ENCODE measurements around the gene NQO1.
"Not testable (repeated sequence)": the region's sequence is repeated elsewhere in the genome, so short reads cannot be mapped to it uniquely, and the experiment has no call there.

NQO1 gene

DNA sequence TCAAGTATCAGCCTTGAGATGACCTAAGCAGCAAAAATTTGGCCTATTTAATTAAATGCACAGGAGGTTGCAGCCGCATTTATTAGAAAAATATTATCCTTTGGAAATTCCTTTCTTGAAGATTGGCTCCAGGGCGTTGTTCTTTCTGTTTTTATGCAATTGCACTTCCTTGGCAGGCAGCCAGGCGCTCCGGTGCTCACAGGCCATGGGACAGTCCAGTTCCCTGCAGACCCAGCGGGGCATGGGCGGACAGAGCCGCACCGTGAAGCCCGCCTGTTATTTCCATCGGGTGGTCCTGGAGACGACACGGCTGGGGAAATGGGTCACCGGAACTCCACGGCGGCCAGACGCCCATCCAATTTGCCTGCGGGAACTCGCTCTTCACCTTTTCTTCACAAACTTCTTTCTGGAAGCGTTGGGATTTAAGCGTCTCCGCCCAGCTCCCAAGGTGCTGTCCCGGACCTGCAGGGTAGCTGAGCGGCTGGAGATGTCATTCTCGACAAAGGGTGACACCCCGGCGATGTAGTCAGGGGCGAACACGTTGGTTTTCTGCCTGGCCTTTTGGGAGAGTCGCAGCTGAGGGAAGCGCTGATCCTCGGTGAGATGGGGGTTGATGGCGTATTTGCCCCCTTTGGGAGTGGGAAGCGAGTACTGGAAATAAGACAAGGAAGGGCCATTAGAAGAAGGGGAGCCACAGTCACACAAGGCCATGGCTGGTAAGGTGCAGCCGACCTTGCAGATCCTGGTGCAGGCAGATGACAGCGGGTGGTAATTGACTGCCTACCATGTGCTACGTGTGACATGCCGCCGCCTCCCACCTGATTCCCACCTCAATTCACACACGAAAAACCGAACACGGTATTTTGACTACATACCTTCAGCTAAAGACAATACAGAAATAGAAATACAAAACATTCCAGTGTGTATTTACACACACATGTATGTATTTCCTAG lies 15.9 kb upstream of the NQO1 start:
- no peak for DNase-seq

DNA sequence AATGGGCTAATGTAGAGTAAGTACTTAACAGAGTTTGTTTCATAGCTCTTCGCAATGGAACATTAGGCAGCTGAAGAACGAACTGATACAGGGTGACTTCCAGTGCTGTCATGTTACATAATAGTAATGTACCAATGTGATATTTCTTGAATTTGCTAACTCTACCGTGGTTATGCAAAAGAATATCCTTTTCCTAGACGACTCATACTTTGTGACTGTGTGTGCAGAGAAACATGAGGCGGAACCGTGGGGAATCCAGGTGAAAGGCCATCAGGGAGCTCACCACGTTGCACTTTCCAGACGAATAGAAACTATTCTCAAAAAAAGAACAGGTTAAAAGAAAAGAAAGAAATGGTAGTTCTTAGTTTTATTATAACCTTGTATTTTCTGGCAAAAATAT lies 15.2 kb upstream of the NQO1 start:
- no peak for DNase-seq

GRCh38 chr16:69732101-69732500 lies 5.7 kb upstream of the NQO1 start:
- DNase-seq: no peak

- DNase-seq: not testable (repeated sequence)
These were observed 4.9 kb upstream of the NQO1 start for GRCh38 chr16:69731280-69731679.

- not testable (repeated sequence) for DNase-seq
These were observed 2.7 kb upstream of the NQO1 start for GRCh38 chr16:69729030-69729429.

DNA sequence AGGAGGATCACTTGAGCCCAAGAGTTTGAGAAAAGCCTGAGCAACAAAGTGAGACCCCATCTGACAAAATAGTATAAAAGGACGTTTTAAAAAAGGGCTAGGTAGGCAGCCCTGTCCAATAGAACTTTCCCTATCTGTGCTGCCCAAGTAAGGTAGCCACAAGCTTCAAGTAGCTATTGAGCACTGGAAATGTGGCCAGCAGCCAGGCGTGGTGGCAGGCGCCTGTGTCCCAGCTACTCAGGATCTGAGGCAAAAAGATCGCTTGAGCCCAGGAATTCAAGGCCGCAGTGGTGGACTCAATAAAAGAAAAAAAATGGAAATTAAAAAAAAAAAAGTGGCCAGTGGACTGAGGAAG lies 1.5 kb upstream of the NQO1 start:
- no peak for DNase-seq

GRCh38 chr16:69725480-69726312 lies 664 bp downstream of the NQO1 start:
- no peak for DNase-seq

DNA sequence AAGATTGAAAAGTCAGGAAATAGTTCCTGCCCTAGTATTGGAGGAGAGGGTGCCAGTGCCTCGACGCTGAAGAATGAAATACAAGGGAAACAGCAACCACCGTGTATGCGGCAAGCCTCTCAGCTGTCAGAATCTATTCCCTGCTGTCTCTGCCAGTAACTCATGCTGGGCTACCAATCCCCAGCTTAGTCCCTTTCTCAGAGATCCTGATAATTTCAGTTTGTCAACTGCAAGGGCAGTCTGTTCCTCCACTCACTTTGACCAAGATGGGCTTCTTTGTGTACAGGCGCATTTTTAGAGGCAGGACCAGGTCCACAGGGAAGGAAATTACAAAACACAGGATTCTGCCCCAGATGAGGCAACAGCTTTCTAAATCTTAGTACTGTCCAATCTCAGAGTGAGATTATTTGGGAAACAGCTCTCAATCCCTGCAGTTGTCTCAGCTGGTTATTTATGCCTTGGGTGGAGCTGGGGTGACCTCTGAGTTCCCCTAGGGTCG lies 1.3 kb downstream of the NQO1 start:
- DNase-seq: no peak

DNA sequence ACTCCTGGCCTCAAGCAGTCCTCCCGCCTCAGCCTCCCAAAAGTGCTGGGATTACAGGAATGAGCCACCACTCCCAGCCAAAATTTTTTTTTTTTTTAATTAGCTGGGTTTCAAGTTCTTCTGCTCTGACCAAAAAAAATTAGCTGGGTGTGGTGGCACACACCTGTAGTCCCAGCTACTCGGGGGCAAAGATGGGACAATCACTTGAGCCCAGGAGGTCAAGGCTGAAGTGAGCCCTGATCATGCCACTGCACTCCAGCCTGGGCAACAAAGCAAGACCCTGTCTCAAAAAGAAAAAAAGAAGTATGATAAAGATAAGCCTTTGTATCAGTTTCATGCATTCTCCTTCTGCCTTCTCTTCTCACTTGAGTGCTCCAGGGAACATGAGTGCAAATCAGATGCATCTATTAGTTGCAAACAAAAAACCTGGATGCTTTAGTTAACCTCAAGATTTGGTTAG lies 1.9 kb downstream of the NQO1 start:
- DNase-seq: no peak

- DNase-seq: no peak
These were observed 4.9 kb downstream of the NQO1 start for GRCh38 chr16:69721441-69721957.

GRCh38 chr16:69720822-69721430 lies 5.4 kb downstream of the NQO1 start:
- no peak for DNase-seq

- DNase-seq: no peak
These were observed 8.1 kb downstream of the NQO1 start for GRCh38 chr16:69718111-69718764.

DNA sequence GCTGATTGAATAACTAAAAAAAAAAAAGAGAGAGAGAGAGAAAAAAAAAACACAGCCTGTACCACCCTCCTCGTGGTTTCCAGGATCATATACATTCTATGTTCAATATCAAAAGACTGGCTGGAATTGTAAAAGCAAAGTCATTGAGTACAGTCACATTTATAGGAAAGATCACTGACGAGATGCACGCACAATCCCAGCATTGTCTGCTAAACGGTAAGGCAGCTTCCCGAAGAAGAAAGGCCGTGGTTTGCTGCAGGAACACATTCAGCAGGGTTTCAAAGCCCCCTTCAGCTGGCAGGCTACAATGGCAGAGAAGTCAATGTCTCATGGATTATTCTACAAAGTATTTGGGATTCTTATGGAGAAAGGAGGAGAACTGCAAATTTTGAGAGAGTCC lies 9.3 kb downstream of the NQO1 start:
- no peak for DNase-seq

DNA sequence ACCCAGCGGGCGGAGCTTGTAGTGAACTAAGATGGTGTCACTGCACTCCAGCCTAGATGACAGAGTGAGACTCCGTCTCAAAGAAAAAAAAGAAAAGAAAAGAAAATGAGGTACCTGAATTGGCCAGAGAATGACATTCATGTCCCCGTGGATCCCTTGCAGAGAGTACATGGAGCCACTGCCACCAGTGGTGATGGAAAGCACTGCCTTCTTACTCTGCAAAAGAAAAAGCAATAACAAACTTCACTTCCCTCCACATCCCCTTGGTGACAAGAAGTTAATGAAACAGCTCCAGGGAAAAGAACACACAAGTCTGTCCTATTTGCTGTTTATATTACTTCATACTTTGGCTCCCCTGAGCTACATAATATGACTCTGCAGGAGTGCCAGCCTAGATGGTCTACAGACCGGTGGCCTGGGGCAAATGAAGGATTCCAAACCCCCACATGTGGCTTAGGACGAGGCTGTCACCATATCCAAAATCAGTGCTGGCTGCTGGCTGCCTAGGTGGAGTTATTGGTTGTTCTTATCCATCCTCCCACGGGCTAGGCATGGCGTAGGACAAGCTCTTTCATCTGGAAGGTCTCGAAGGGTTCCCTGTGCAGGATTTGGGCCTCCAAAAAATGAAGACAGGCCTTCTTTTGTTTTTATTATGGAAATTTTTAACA lies 13.3 kb downstream of the NQO1 start:
- no peak for DNase-seq

DNA sequence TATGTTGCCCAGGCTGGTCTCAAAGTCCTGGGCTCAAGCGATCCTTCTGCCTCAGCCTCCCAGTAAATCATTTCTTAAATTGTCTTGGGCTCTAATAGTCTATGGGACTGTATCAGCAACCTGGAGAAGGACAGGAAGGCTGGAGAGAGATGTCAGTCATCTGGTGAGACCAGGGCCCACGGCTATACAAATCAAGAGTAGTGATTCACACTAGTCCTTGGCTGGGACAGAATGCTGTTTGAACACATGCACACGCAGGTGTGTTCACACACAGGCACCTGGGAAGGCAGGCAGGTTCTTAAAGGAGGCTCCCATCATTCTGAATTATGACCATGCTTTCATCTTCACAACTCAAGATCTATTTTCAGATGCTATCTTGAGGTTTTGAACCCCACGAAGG lies 14.1 kb downstream of the NQO1 start:
- no peak for DNase-seq

DNA sequence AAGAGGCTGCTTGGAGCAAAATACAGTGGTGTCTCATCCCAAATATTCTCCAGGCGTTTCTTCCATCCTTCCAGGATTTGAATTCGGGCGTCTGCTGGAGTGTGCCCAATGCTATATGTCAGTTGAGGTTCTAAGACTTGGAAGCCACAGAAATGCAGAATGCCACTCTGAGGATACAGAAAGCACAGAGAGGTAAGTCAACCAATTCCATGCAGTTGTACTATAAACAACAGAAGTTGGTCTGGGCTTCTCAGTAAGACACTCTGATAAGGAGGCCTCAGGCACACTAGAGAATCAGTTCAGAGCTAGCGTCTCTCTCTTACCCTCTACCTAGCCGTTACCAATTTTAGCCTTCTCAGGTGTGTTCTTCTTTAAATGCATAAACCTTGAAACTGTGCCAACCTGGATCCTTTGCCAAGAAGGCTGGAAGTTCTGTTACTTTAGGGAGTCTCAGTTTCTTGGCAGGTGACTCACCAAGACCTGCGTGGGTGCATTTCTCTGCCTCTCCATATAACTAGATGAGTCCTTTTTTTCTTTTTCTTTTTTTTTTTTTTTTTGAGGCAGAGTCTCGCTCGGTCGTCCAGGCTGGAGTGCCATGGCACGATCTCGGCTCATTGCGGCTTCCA lies 15.1 kb downstream of the NQO1 start:
- no peak for DNase-seq

DNA sequence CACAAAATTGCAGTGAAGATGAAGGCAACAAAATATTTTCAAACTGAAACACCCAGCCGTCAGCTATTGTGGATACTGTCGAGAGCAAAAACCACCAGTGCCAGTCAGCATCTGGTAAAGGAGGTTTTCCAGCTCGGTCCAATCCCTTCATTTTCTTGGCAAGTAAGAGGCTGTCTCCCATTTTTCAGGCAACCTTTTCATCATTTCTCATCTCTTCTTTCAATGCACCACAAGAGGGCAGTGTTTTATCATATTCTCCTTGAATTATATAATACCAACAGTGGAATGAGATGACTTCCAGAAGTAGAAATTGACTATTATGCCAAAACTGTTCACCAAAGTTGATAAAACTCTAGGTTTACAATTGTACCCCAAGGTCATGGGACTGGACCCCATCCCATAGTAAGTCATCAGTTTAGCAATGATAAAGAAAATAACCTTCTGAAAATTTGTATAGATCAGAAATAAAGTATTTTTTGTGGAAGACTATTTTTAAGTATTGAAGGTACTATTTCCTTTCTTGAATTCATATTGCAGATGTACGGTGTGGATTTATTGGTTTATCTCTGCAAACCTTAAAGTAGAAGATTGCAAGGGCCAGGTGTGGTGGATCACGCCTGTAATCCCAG lies 16.8 kb downstream of the NQO1 start:
- no peak for DNase-seq

DNA sequence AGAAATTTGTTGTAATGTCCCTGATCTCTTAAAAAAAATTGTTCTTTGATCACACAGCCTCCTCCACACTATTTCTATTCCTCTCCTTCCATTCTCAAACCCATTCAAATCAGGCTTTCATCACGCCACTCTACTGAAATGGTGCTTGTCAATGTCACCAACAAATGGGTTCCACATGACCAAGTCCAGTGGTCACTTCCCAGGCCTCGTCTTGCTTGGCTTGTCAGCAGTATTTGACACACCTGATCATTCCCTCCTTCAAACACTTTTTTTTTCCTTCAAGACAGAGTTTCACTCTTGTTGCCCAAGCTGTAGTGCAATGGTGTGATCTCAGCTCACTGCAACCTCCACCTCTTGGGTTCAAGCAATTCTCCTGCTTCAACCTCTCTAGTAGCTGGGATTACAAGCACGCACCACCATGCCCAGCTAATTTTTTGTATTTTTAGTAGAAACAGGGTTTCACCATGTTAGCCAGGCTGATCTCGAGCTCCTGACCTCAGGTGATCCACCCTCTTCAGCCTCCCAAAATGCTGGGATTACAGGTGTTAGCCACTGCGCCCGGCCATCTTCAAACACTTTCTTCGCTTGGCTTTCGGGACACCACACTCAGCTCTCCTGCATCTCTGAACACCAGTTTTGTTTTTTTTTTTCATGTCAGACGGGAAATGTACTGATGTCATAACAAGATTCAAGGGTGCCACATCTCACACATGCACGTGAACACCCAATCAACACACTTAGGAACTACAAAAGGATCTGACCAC lies 18.3 kb downstream of the NQO1 start:
- no peak for DNase-seq

DNA sequence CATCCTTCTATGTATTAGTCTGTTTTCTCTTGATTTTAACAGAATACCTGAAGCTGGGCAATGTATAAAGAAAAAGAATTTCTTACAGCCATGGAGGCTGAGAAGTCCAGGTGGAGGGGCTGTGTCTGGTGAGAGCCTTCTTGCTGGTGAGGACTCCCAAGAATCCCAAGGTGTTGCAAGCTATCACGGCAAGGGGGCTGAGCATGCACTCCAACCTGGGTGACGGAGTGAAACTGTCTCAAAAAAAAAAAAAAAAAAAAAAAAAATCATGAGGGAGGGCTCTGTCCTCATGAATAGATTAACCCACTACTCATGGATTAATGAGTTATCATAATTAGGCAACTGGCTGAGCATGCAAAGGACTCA lies 19.4 kb downstream of the NQO1 start:
- no peak for DNase-seq

DNA sequence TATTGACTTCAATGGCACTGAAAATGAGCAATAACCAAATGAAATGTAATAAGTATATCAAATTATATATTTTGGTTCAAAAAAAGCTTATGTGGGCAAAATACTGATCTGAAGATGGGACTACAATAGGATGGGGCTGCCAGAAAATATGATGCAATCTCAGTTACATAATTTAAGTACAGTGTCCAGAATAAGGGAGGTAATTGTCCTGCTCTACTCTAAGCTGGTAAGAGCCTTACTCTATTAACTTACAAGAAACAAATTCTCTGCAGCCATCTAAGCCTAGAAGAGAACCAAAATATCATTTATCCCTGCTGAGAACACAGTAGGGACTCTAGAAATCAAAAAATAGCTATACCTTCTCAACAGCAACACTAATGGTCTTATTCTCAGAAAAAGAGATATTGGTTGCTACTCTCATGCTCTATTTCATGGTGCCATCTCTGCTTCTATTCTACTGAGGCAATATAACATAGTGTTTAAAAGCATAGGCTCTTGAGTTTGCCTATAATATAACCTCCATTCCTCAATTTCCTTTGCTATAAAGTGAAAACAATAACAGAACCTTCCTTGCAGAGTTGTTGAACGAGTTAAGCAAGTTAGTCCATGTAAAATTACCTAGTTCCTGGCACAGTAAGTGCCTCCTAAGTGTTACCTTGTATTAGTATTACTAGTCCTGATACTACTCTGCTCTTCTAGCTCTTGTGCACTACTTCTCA lies 19.9 kb downstream of the NQO1 start:
- DNase-seq: no peak
